ENCODE measurements around the gene ABCC9.
"Not testable (repeated sequence)": the region's sequence is repeated elsewhere in the genome, so short reads cannot be mapped to it uniquely, and the experiment has no call there.

ABCC9 gene

GRCh38 chr12:21933656-21934055 is 7.6 kb downstream of the ABCC9 start:
- DNase-seq (ENCODE audit: low read depth in 2 of 2), result no peak

GRCh38 chr12:21929972-21930371 is 11.3 kb downstream of the ABCC9 start:
- DNase-seq (ENCODE audit: low read depth in 2 of 2), result not testable (repeated sequence)

GRCh38 chr12:21925296-21925913 is 15.8 kb downstream of the ABCC9 start:
- DNase-seq (ENCODE audit: low read depth in 2 of 2), result no peak

DNA sequence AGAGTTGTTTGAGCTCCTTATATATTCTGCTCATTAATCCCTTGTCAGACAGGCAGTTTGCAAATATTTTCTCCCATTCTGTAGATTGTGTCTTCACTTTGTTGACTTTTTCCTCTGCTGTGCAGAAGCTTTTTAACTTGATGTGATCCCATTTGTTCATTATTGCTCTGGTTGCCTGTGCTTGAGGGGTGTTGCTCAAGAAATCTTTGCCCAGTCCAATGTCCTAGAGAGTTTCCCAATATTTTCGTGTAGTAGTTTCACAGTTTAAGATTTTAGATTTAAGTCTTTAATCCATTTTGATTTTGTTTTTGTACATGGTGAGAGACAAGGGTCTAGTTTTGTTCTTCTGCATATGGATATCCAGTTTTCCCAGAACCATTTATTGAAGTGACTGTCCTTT is 19.8 kb downstream of the ABCC9 start:
- DNase-seq (ENCODE audit: low read depth in 2 of 2), result no peak

GRCh38 chr12:21918456-21918855 is 22.8 kb downstream of the ABCC9 start:
- DNase-seq (ENCODE audit: low read depth in 2 of 2), result no peak

GRCh38 chr12:21913823-21914222 is 27.4 kb downstream of the ABCC9 start:
- DNase-seq (ENCODE audit: low read depth in 2 of 2), result peak in 1 of 2 experiments; percentile 6

GRCh38 chr12:21912318-21912717 is 28.9 kb downstream of the ABCC9 start:
- DNase-seq (ENCODE audit: low read depth in 2 of 2), result peak in 1 of 2 experiments; percentile 10

DNA sequence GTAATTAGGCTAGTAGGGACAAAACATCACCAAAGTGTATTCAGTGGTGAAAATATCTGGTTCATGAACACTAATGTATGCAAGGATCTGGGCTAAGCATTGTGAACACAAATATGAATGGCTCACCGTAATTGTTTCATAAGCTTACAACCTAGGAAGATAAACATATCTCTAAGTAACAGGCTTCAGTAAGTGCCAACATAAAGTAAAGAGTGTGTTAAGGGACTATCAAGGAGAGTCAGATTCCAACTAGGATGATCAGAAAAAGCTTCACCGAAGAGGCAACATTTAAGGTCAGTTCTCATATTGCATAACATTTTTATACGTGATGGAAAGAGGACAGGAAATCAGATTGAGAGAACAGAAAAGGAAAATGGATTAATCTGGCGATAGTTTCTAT is 29.4 kb downstream of the ABCC9 start:
- DNase-seq (ENCODE audit: low read depth in 2 of 2), result no peak

DNA sequence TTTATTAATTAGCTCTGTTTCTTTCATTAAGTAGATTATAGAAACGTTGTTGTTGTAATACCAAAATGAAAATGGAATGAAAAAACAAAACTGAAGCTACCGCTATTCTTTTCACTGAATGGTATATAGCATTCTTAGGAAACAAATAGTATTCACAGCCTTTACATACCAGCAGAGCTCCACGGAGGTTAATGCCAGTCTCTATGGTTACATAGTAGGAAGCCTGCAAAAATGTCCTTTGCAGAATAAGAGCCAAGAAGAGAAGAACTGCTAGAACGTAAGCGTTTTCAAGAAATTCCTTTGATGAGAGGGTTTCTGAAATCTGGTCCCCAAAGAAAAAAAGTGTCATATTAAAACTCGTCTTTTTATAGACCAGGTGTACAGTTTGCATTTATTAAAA is 30.6 kb downstream of the ABCC9 start:
- DNase-seq (ENCODE audit: low read depth in 2 of 2), result no peak

DNA sequence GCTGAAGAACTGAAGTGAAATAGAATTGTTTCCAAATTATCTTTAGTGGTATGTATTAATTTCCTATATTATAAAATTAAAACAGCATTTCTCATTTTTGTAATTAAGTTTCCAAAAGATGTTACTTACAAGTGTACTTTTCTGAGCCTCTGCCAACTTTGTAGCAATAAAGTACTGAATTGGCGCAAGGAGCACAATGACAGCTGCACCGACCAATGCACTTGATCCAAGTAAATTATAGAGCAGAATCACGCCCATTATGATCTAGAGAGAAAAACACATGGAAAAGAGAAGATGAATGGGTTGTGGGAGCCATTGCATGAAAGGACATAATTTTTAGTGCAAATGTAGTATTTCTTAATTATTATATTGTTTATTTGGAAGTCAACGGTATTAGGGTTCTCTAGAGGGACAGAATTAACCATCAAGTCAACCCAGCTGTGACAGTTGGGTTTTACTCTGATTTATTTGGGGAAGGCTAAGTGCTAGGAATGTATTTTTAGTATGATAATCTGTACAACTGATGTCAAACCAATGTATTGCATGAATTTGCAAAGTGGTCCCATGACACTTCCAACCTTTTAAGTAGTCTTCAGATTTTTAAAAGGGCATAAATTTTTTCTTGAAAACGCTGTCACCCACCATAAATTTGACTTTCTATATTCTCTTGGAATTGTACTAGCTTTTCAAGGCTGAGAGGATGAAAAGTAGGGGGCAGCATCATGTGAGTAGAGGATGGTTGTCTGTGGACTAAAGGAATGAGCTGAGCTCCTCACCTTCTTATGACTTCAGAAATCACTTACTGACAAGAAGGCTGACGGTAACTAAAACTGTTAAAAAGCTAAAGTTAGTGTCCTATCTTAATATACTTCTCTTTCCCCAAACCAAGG is 33.0 kb downstream of the ABCC9 start:
- no peak for DNase-seq (ENCODE audit: low read depth in 2 of 2)

- DNase-seq (ENCODE audit: low read depth in 2 of 2), result peak; percentile 54 to 60
Measured at GRCh38 chr12:21906919-21907493, 34.2 kb downstream of the ABCC9 start.

GRCh38 chr12:21899532-21899931 is 41.7 kb downstream of the ABCC9 start:
- not testable (repeated sequence) for DNase-seq (ENCODE audit: low read depth in 2 of 2)

- no peak for DNase-seq (ENCODE audit: low read depth in 2 of 2)
Measured at GRCh38 chr12:21895651-21896050, 45.6 kb downstream of the ABCC9 start.

GRCh38 chr12:21894792-21895595 is 46.2 kb downstream of the ABCC9 start:
- DNase-seq (ENCODE audit: low read depth in 2 of 2), result no peak

DNA sequence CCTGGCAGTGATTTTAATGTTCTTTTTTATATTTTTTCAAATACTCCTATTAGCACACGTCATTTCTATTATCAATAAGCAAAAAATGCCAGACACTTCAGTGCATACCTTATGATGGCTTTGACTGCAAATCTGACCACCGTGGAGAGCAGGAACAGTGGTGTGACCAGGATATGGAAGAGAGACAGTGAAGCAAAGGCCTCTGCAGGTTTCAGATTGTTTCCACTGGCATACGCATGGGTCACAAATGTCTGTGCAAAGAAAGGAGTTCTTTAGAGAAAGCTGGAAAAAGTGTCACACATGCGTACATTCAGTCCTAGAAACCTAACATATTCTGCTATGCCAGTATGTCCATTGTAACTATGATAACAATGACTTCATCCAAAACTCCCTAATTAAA is 47.3 kb downstream of the ABCC9 start:
- DNase-seq (ENCODE audit: low read depth in 2 of 2), result no peak

DNA sequence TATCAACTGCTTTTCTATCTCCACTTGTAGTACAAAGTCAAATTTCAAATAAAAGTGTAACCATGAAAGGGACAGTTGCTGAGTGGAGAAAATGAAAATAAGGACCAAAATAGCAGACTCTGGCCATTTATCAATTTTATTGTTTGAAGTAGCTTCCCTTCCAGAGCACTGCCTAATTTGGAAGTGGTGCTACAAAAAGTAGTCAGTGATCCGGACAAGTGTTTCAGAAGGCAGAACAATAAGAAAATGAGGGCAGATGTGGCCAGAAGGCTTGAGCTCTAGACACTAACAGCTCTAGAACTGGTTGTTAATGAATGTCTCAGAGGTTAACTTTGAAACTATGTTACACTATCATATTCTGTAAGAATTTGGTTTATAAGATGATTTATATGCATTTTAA is 48.9 kb downstream of the ABCC9 start:
- DNase-seq (ENCODE audit: low read depth in 2 of 2), result no peak

DNA sequence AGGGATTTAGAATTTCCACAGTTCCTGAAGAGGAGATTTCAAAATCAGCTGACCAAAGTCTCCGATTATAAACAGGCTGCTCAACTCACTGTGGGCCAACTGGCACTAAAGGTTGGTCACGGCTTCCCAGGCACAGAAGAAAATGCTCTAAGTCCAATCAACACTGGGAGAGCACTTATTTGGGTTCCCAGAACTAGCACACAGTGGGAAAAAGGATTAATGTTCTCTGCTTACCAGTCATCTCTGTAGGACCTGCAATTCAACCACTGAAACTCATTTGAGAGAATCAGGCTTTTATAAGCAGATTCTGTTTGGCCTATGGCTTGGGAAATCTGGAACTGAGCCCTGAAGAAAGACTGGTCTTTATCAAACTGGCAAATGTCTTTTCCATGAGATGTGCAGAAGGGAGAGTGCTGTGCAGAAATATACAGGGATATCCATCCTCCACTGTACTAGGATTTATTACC is 49.4 kb downstream of the ABCC9 start:
- DNase-seq (ENCODE audit: low read depth in 2 of 2), result no peak

- no peak for DNase-seq (ENCODE audit: low read depth in 2 of 2)
Measured at GRCh38 chr12:21888276-21888863, 52.9 kb downstream of the ABCC9 start.

DNA sequence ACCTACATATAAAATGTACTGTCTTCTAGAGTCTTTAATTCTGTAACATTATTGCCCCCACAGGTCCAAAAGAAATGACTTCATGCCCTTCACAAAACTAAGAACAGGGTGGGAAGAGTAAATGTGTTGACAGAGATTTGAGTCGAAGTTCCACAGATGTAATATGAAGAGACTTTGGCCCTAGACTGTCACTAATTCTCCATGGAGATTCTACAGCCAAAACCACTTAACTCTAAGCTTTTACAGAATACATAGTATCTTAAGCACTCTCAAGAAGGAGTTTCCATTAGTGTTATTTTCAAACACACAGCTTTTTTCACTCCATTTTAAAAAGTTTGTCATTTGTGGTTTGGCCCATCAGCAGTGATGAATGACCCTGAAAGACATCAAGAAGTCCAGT is 56.3 kb downstream of the ABCC9 start:
- DNase-seq (ENCODE audit: low read depth in 2 of 2), result no peak

DNA sequence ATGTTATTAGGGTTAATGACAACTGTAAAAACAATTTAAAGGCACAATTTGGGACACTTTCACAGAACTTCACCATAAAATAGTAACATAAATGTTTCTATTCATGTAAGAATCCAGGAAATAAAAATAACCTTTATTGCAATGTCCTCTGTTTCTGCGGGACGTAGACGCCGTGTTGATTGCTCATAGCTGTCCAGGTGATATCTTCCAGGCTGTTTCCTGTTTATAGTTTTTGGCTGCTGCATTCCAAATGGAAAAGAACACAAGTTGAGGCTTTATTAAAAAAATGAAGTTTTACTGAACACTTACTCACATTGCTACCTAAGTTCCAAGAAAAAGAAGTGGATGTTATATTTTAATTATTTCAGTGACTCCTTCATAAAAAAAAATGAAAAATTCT is 58.6 kb downstream of the ABCC9 start:
- no peak for DNase-seq (ENCODE audit: low read depth in 2 of 2)

DNA sequence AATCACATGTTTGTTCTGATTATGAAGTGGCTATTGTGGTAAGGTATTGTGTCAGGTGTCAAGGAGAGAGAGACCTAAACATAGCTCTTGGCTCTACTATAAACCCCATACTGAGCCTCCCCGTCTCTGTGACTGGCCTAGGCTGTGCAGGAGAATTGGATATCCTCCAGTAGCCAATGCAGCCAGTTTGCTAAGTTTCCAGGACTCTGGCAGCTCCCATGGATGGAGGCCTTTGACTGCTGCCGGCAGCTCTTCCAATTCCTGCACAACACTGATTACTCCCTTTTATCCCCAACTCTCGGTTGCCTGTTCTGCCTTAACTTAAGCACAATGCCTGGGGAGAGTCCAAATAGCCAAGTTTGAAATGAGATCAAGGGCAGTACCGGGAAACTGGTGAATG is 59.3 kb downstream of the ABCC9 start:
- DNase-seq (ENCODE audit: low read depth in 2 of 2), result no peak

- DNase-seq (ENCODE audit: low read depth in 2 of 2), result no peak
Measured at GRCh38 chr12:21879312-21879711, 61.9 kb downstream of the ABCC9 start.

Data from fibroblast of skin of left biceps (primary cell).